D721Med (cell line): Measurements from ENCODE around the gene BBS9.

Experiments
- DNase-seq: peaks from one replicate; pipeline ENCODE4 v3.0.0; 2011; ENCODE audit warnings: low spot score; ENCODE audit not compliant: insufficient read length
- FAIRE-seq: peaks from 2 replicates; lab custom pipeline; 2011; peaks lifted over from hg19 to GRCh38; lab: Jason Lieb, UNC
- TF ChIP-seq, protein P1 (sequence below): IDR thresholded peaks from 2 replicates; pipeline ENCODE4 v1.5.1; 2012; ENCODE audit warnings: mild to moderate bottlenecking, control low read depth; ENCODE audit not compliant: insufficient read depth; ENCODE audit errors: missing control alignments

The BBS9 gene

GRCh38 chr7:33582533-33582932, 453.2 kb downstream of the BBS9 start:
- FAIRE-seq (no peak), DNase-seq (no peak)
- TF ChIP-seq, protein P1, sequence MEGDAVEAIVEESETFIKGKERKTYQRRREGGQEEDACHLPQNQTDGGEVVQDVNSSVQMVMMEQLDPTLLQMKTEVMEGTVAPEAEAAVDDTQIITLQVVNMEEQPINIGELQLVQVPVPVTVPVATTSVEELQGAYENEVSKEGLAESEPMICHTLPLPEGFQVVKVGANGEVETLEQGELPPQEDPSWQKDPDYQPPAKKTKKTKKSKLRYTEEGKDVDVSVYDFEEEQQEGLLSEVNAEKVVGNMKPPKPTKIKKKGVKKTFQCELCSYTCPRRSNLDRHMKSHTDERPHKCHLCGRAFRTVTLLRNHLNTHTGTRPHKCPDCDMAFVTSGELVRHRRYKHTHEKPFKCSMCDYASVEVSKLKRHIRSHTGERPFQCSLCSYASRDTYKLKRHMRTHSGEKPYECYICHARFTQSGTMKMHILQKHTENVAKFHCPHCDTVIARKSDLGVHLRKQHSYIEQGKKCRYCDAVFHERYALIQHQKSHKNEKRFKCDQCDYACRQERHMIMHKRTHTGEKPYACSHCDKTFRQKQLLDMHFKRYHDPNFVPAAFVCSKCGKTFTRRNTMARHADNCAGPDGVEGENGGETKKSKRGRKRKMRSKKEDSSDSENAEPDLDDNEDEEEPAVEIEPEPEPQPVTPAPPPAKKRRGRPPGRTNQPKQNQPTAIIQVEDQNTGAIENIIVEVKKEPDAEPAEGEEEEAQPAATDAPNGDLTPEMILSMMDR: no peak

- DNase-seq (no peak), FAIRE-seq (no peak)
- TF ChIP-seq, protein P1: no peak
Observed at GRCh38 chr7:33589911-33590310, 460.5 kb downstream of the BBS9 start.

GRCh38 chr7:33590916-33591315, 461.6 kb downstream of the BBS9 start:
- no peak for DNase-seq
- TF ChIP-seq, protein P1: no peak

GRCh38 chr7:33591490-33591889, 462.1 kb downstream of the BBS9 start:
- no peak for DNase-seq
- FAIRE-seq: no peak
- TF ChIP-seq, protein P1: no peak

More at GRCh38 chr7:33590916-33591315, 461.6 kb downstream of the BBS9 start:
- no peak for FAIRE-seq

DNA sequence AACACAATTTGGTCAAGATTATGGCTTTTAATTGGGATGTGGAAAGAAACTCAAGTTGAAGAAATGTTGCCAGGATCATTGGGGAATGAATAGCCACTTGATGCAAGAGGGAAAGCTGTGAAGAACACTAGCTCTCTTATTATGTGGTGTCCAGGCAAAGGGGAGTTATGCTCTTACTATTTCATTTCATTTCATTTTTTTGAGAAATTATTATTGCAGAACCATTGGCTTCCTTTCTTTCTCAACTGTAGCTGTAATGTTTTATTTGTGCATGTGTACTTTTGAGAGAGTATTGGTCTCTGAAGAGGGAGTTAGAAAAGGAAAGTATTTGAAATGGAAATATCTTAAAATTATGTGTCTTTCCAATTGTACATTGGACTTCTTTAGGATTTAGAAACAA, 463.4 kb downstream of the BBS9 start:
- FAIRE-seq (no peak), DNase-seq (no peak)
- TF ChIP-seq, protein P1: no peak

DNA sequence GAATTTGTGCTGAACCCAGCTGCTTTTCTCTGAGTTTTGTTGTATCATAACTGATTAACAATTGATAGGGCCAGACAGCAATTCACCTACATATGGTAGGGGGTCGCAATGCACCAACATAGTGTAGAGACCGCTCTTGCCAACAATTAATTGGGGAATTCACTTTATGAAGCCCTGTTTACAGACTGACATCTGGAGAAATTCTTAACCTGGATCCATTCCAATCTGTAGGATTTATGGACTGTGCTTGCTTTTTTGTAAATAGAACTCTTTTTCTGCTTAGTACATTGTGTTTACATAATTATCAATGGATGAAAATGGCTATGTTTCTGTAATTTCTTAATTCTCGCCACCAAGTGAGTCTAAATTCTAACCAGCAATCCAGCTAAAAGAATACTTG, 464.2 kb downstream of the BBS9 start:
- DNase-seq (no peak), FAIRE-seq (no peak)
- TF ChIP-seq, protein P1: no peak

DNA sequence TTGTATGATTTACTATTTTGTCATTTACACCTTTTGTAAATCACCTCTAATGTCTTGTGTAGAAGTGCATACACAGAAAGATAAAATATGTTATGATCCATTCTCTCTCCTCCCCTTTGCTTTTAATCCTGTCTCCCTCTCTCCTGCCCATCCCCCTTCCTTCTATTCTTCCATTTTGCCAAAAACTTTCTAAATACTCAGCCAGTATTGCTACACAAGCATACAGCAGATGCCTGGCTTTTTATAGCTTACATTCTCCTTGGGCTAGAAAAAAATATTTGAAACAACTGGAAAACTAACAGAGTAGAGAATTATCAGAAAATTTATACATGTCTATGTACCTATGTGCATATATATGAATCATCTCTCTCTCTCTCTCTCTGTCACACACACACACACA, 467.3 kb downstream of the BBS9 start:
- DNase-seq: no peak
- no peak for FAIRE-seq
- TF ChIP-seq, protein P1: no peak
